Panc1 (cell line): ENCODE results near the gene MLF1. TPM values are rescaled to one million over a fixed set of nuclear protein-coding genes. Genes with fewer than 3 reads are reported as not detected.

ENCODE experiments used
- ATAC-seq: fragments of 200-7000 bp; cut with Tn5 transposase; 2 replicates; pipeline ENCODE4 v1.9.1; 2020; ENCODE audit warnings: mild to moderate bottlenecking, moderate library complexity
- BruUV-seq: library from RNA; stranded (reverse); fragments of 400-500 nt; replicated peaks from 2 replicates; lab custom pipeline; 2021; lab: Mats Ljungman, UMichigan
- CTCF ChIA-PET: fragments of 300-600 bp; sonication (Branson Sonifier 250); formaldehyde crosslinking; loops from one replicate; lab custom pipeline; 2022; ENCODE audit warnings: antibody characterized with exemption; lab: Charles Lee
- POLR2A ChIA-PET: fragments of 300-600 bp; sonication (Branson Sonifier 250); formaldehyde crosslinking; loops from one replicate; lab custom pipeline; 2022; ENCODE audit warnings: antibody characterized with exemption; lab: Charles Lee
- DNase-seq: peaks from one replicate; pipeline ENCODE4 v3.0.0-alpha.2; 2010; ENCODE audit warnings: low read depth, low spot score
- H3K27ac ChIP-seq: 2 replicates; pipeline ENCODE4 v1.5.1; 2011; ENCODE audit warnings: mild to moderate bottlenecking, low read length, inconsistent platforms
- H3K27me3 ChIP-seq: fragments of 200-500 bp; sonication (Bioruptor generic); 2 replicates; pipeline ENCODE4 v1.6.0; 2014; ENCODE audit warnings: low read length, inconsistent platforms; ENCODE audit not compliant: control insufficient read depth, insufficient read depth
- H3K36me3 ChIP-seq: fragments of 200-500 bp; sonication (Bioruptor generic); 2 replicates; pipeline ENCODE4 v1.5.1; 2014; ENCODE audit warnings: inconsistent platforms, mild to moderate bottlenecking, low read length, moderate library complexity; ENCODE audit not compliant: control insufficient read depth, insufficient read depth
- H3K4me1 ChIP-seq: 2 replicates; pipeline ENCODE4 v1.5.1; 2011; ENCODE audit warnings: inconsistent platforms, mild to moderate bottlenecking, low read length, moderate library complexity; ENCODE audit not compliant: control insufficient read depth, insufficient read depth
- H3K4me3 ChIP-seq, 2 experiments: 2 replicates each; pipeline ENCODE4 v1.5.1; 2011 to 2012; ENCODE audit warnings: low read depth in 2 of 2, low read length in 2 of 2, mild to moderate bottlenecking in 2 of 2, inconsistent platforms in 1 of 2, moderate library complexity in 1 of 2
- H3K9me3 ChIP-seq: fragments of 200-500 bp; sonication (Bioruptor generic); 2 replicates; pipeline ENCODE4 v1.5.1; 2014; ENCODE audit warnings: low read depth, mild to moderate bottlenecking, inconsistent platforms, low read length, moderate library complexity; ENCODE audit not compliant: control insufficient read depth, insufficient read depth
- POLR2AphosphoS5 ChIP-seq: IDR thresholded peaks from 2 replicates; pipeline ENCODE4 v1.6.1; 2012; ENCODE audit warnings: mild to moderate bottlenecking, low read depth, low read length, moderate library complexity
- SIN3A ChIP-seq: IDR thresholded peaks from 2 replicates; pipeline ENCODE4 v1.6.1; 2012; ENCODE audit warnings: low read depth, mild to moderate bottlenecking, low read length, moderate library complexity, borderline replicate concordance; ENCODE audit not compliant: insufficient read depth
- TCF7L2 ChIP-seq: IDR thresholded peaks from 2 replicates; pipeline ENCODE4 v1.6.1; 2011; ENCODE audit warnings: mild to moderate bottlenecking, low read depth, low read length, inconsistent platforms
- in situ Hi-C: cut with HindIII; loops from 2 replicates; pipeline ENCODE4 v1.10.0; 2016; ENCODE audit warnings: low sequenced_read_pairs, low pct_unique_long_range_greater_than_20kb
- intact Hi-C: fragments of 100-400 bp; cut with micrococcal nuclease; formaldehyde crosslinking; loops from one replicate; pipeline ENCODE4 v1.10.0; 2022; ENCODE audit not compliant: unreplicated experiment
- total RNA-seq: library from RNA; stranded (reverse); gene quantifications from one replicate; pipeline ENCODE4 v1.2.1, GENCODE V29; 2021; ENCODE audit not compliant: unreplicated experiment
- TF ChIP-seq, protein P1 (sequence below), 2 experiments: IDR thresholded peaks; 2 replicates each; pipeline ENCODE4 v1.6.1; 2011 to 2012; ENCODE audit warnings: low read depth in 2 of 2, control low read depth in 1 of 2, low read length in 1 of 2, mild to moderate bottlenecking in 1 of 2, moderate library complexity in 1 of 2; ENCODE audit not compliant: insufficient read depth in 1 of 2
- TF ChIP-seq, protein P2 (sequence below): fragments of 450-650 bp; IDR thresholded peaks from 2 replicates; pipeline ENCODE4 v1.5.1; 2017; ENCODE audit warnings: mild to moderate bottlenecking

Gene MLF1
- total RNA-seq, 1 experiment from 2014 or later = 51.4 TPM

- no peak overlapping the region for H3K4me3 ChIP-seq
- no peaks in the 10 kb centered on the region; the same call in 1 of the 2 replicates for H3K36me3 ChIP-seq
- no peak for ATAC-seq
- BruUV-seq = no TSS peak
- no peak for TF ChIP-seq SIN3A
- no peak for TF ChIP-seq POLR2AphosphoS5
- TF ChIP-seq, protein P1, sequence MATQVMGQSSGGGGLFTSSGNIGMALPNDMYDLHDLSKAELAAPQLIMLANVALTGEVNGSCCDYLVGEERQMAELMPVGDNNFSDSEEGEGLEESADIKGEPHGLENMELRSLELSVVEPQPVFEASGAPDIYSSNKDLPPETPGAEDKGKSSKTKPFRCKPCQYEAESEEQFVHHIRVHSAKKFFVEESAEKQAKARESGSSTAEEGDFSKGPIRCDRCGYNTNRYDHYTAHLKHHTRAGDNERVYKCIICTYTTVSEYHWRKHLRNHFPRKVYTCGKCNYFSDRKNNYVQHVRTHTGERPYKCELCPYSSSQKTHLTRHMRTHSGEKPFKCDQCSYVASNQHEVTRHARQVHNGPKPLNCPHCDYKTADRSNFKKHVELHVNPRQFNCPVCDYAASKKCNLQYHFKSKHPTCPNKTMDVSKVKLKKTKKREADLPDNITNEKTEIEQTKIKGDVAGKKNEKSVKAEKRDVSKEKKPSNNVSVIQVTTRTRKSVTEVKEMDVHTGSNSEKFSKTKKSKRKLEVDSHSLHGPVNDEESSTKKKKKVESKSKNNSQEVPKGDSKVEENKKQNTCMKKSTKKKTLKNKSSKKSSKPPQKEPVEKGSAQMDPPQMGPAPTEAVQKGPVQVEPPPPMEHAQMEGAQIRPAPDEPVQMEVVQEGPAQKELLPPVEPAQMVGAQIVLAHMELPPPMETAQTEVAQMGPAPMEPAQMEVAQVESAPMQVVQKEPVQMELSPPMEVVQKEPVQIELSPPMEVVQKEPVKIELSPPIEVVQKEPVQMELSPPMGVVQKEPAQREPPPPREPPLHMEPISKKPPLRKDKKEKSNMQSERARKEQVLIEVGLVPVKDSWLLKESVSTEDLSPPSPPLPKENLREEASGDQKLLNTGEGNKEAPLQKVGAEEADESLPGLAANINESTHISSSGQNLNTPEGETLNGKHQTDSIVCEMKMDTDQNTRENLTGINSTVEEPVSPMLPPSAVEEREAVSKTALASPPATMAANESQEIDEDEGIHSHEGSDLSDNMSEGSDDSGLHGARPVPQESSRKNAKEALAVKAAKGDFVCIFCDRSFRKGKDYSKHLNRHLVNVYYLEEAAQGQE (IDR thresholded peaks at IDR 0.05; ENCODE audit: insufficient read depth in 1 of 2, low read depth in 2 of 2, low read length in 1 of 2) = no peak
- TF ChIP-seq, protein P2, sequence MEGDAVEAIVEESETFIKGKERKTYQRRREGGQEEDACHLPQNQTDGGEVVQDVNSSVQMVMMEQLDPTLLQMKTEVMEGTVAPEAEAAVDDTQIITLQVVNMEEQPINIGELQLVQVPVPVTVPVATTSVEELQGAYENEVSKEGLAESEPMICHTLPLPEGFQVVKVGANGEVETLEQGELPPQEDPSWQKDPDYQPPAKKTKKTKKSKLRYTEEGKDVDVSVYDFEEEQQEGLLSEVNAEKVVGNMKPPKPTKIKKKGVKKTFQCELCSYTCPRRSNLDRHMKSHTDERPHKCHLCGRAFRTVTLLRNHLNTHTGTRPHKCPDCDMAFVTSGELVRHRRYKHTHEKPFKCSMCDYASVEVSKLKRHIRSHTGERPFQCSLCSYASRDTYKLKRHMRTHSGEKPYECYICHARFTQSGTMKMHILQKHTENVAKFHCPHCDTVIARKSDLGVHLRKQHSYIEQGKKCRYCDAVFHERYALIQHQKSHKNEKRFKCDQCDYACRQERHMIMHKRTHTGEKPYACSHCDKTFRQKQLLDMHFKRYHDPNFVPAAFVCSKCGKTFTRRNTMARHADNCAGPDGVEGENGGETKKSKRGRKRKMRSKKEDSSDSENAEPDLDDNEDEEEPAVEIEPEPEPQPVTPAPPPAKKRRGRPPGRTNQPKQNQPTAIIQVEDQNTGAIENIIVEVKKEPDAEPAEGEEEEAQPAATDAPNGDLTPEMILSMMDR = peak; percentile 75; the same call in 1 of the 2 replicates
- H3K4me1 ChIP-seq = no peaks in the 10 kb centered on the region
- H3K27me3 ChIP-seq = no peaks in the 10 kb centered on the region
- ChIA-PET CTCF (interaction anchor here (0.7 kb wide), 1 partner anchor 129 kb away, joined by 3 read pairs; no protein-coding TSS in a partner anchor), POLR2A (no interaction called here)
- in situ Hi-C loops = no loop called here
- DNase-seq = peak; percentile 32
- no peaks in the 10 kb centered on the region for H3K9me3 ChIP-seq
- no peak overlapping the region for H3K27ac ChIP-seq
- intact Hi-C loops = loop anchor here (5.0 to 10.0 kb wide), 4 partner anchors 97 to 997 kb away; no protein-coding TSS in a partner anchor
Measured at GRCh38 chr3:158532099-158532734, 38.8 kb upstream of the MLF1 start.

DNA sequence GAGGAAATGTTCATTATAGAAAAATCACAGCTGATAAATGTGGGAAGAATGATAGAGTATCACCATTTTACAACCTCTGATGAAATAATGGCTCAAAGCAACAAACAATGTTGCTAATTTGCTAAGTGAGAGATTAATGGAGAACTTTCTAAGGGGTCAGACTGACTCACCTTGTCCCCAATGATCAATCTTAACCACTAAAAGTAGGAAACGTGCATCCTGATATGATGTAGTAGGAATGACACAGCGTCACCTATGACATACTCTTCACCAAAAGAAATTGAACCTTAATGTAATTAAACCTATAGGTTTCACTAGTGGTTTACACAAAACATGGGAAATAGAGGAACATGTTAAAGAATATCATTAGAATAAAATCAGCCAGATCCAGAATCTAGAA, 35.1 kb upstream of the MLF1 start:
- no peak overlapping the region for H3K4me3 ChIP-seq
- no peaks in the 10 kb centered on the region for H3K9me3 ChIP-seq
- TF ChIP-seq, protein P1 (IDR thresholded peaks at IDR 0.05; ENCODE audit: insufficient read depth in 1 of 2, low read depth in 2 of 2, low read length in 1 of 2) = no peak
- TF ChIP-seq TCF7L2 = no peak
- no peak for ATAC-seq
- no peaks in the 10 kb centered on the region; the same call in 1 of the 2 replicates for H3K36me3 ChIP-seq
- ChIA-PET POLR2A (no interaction called here), CTCF (no interaction called here)
- no peaks in the 10 kb centered on the region for H3K4me1 ChIP-seq
- in situ Hi-C loops (no loop called here), intact Hi-C loops (loop anchor here (5.0 to 10.0 kb wide), 4 partner anchors 101 to 1001 kb away; no protein-coding TSS in a partner anchor)
- no peak overlapping the region for H3K27ac ChIP-seq
- H3K27me3 ChIP-seq = no peaks in the 10 kb centered on the region
- no peak for DNase-seq
- no TSS peak for BruUV-seq
